Left renal cortex interstitium (tissue), 4 donors: Measurements from ENCODE around the gene NPIPA7. TPM values are rescaled to one million over a fixed set of nuclear protein-coding genes. Genes with fewer than 3 reads are reported as not detected.
"Not testable (repeated sequence)": the region's sequence is repeated elsewhere in the genome, so short reads cannot be mapped to it uniquely, and the experiment has no call there.

Experiments used
- DNase-seq, 4 donors: peaks; one replicate each; pipeline ENCODE4 v3.0.0-alpha.2; 2013; ENCODE audit warnings: low read depth in 4 of 4, low spot score in 2 of 4, missing footprints in 1 of 4
- polyA plus RNA-seq, 4 donors: library from polyadenylated mRNA; unstranded; fragments of 120-200 nt; gene quantifications; one replicate each; pipeline ENCODE4 v1.2.1, GENCODE V29; 2013; ENCODE audit not compliant: insufficient read length in 4 of 4

Gene NPIPA7
- polyA plus RNA-seq, 4 donors: 2.9 to 28.9 (median 12.0) TPM

GRCh38 chr16:16417914-16418544 lies 39.1 kb downstream of the NPIPA7 start:
- not testable (repeated sequence) for DNase-seq

GRCh38 chr16:16420515-16420914 lies 41.6 kb downstream of the NPIPA7 start:
- not testable (repeated sequence) for DNase-seq

GRCh38 chr16:16425146-16425545 lies 46.2 kb downstream of the NPIPA7 start:
- DNase-seq: not testable (repeated sequence)

DNA sequence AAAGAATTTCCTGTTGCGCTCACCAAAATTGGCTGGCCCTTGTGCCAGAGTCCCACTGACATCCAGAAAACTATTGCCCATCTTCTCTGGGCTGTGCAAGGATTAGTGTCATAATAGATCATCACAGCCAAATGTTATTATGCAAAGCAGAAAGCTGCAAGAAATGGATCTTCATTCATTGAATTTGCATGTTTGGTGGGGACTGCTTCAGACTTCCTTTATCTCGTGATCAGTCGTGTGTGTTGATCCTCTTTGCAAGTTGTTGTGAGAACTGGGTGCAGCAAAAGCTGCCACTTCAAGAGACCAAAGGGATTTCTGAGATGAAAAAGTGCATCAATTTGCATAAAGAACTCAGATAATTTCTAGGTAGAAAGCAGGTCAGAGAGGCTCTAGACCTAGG lies 52.2 kb downstream of the NPIPA7 start:
- not testable (repeated sequence) for DNase-seq

GRCh38 chr16:16434711-16435110 lies 55.8 kb downstream of the NPIPA7 start:
- DNase-seq: not testable (repeated sequence)

DNA sequence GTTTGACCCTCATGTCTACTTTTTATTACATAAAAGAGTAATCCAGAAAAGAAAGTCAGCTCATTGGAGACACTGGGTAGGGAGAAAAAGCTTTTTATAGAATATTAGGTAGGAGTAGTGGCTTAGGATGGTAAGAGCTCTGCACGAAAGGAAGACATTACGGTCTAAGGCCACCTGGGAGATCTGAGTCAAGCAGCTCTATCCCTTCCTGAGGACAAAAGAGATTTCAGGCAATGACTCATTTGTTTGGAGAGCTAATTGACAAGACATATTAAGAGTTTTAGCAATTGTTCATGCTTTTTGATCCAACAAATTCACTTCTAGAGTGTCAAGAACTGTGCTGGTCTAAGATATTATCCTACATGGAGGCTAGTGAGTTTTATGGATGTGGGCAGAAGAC lies 62.5 kb downstream of the NPIPA7 start:
- not testable (repeated sequence) for DNase-seq

Other genes starting within 250 kb of the NPIPA7 start
- 10 to 100 TPM; 14.8 to 24.0 (median 23.3) TPM for gene ABCC6, start 155.6 kb upstream of the NPIPA7 start, polyA plus RNA-seq
- 10 to 100 TPM; 30.1 to 62.5 (median 50.6) TPM for gene NOMO3, start 146.6 kb upstream of the NPIPA7 start, polyA plus RNA-seq